ENCODE data around the gene C1orf116. TPM values are rescaled to one million over a fixed set of nuclear protein-coding genes. Genes with fewer than 3 reads are reported as not detected.

Gene C1orf116
- total RNA-seq, 1 donor from 2014 or later, result 0.04 TPM

DNA sequence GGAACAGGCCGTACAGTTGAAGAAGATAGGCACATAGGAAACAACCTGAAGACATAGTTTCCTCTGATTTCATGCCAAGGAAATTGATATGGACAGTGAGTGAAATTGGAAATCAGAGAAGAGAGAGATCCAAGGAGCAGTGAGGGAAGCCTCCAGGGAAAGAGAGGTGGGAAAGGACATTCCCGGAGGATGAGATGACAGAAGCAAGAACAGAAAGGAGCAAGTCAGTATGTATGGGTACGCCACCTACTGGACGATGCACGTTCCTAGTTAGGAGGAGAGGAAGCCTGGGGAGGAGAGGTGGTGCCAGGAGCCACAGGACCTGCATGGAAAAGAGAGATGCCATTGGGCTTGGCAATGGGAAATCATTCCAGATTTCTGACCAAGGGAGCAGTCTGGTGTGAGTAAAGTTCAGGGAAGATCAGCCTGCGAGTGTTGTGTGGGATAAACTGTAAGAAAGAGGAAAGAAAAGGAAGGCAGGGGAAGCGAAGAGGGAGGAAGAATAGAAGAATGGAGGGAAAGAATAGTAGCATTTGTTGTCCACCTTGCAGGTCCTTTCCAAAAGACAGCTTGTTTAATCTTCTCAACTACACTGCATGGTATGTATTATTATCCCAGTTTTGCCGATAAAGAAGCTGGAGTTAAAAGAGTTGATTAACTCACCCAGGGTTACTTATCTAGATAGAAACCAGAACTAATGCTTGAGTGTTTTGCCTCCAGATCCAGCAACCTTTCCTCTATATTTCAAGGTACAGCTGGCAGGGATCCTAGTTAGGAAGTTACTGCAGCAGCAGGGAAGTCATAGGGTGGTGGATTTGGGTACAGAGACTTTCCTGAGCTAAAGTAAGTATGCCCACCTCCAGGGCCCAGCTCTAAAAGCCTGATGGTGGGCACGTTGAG, 27.4 kb downstream of the C1orf116 start:
- no peaks in the 10 kb centered on the region for H3K36me3 ChIP-seq
- Mint-ChIP-seq H3K36me3 (no peaks in the 10 kb centered on the region), H3K4me3 (no peak overlapping the region), H3K27ac (peak overlapping the region; percentile 10), H3K27me3 (ENCODE audit: insufficient read depth, low read depth) (peaks cover 10% of the 10 kb centered on the region), H3K9me3 (no peaks in the 10 kb centered on the region), H3K4me1 (peaks cover 18% of the 10 kb centered on the region)
- peaks cover 15% of the 10 kb centered on the region for H3K4me1 ChIP-seq
- no peaks in the 10 kb centered on the region for H3K79me2 ChIP-seq (ENCODE audit: low read depth)
- H3K9me3 ChIP-seq (ENCODE audit: low read depth), result no peaks in the 10 kb centered on the region
- TF ChIP-seq, protein P1, sequence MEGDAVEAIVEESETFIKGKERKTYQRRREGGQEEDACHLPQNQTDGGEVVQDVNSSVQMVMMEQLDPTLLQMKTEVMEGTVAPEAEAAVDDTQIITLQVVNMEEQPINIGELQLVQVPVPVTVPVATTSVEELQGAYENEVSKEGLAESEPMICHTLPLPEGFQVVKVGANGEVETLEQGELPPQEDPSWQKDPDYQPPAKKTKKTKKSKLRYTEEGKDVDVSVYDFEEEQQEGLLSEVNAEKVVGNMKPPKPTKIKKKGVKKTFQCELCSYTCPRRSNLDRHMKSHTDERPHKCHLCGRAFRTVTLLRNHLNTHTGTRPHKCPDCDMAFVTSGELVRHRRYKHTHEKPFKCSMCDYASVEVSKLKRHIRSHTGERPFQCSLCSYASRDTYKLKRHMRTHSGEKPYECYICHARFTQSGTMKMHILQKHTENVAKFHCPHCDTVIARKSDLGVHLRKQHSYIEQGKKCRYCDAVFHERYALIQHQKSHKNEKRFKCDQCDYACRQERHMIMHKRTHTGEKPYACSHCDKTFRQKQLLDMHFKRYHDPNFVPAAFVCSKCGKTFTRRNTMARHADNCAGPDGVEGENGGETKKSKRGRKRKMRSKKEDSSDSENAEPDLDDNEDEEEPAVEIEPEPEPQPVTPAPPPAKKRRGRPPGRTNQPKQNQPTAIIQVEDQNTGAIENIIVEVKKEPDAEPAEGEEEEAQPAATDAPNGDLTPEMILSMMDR (IDR thresholded peaks at IDR 0.05), result peak; percentile 73
- no peak for TF ChIP-seq EZH2 (IDR thresholded peaks at IDR 0.05)
- TF ChIP-seq EZH2phosphoT487 (IDR thresholded peaks at IDR 0.05), result no peak
- H3F3A ChIP-seq (ENCODE audit: low read depth), result peaks cover 15% of the 10 kb centered on the region
- peak; percentile 78 for DNase-seq (ENCODE audit: low spot score)
- no peaks in the 10 kb centered on the region for H3K27me3 ChIP-seq
- no peaks in the 10 kb centered on the region for H4K20me1 ChIP-seq (ENCODE audit: low read depth)
- H3K4me3 ChIP-seq, result no peak overlapping the region
- H2AFZ ChIP-seq (replicated peaks), result peak overlapping the region; percentile 58
- H3K9ac ChIP-seq, result no peak overlapping the region
- no peak overlapping the region for H3K27ac ChIP-seq
- H3K4me2 ChIP-seq, result no peak overlapping the region

DNA sequence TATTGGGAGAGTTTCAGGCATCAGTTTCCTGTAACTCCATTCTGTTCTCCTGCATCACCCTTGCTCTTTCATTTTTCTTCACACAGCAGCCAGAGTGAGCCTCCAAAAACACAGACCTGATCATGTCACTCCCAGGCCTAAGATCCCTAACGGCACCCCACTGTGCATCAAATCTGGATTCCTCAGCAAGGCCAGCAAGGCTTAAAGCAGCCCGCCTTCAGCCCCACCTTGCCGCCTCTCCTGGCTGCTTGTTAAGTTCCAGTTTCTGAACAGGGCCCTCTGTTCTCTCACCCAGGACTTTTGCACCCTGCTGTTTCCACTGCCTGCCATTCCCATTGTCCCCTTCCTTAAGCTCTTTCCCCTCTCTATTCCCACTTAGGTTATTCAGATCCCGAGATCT, 29.3 kb downstream of the C1orf116 start:
- H3K27me3 ChIP-seq, result no peaks in the 10 kb centered on the region
- H3K27ac Mint-ChIP-seq, result no peak overlapping the region
- H3K4me2 ChIP-seq, result peak overlapping the region; percentile 47
- no peak overlapping the region for H3K9ac ChIP-seq
- H3F3A ChIP-seq (ENCODE audit: low read depth), result peaks cover 15% of the 10 kb centered on the region
- H3K4me1 Mint-ChIP-seq, result peaks cover 15% of the 10 kb centered on the region
- no peaks in the 10 kb centered on the region for H3K9me3 ChIP-seq (ENCODE audit: low read depth)
- DNase-seq (ENCODE audit: low spot score), result peak; percentile 71
- TF ChIP-seq, protein P1 (IDR thresholded peaks at IDR 0.05), result no peak
- TF ChIP-seq EZH2phosphoT487 (IDR thresholded peaks at IDR 0.05) (no peak), EZH2 (IDR thresholded peaks at IDR 0.05) (no peak)
- H3K27ac ChIP-seq, result no peak overlapping the region
- H3K36me3 ChIP-seq, result no peaks in the 10 kb centered on the region
- H3K9me3 Mint-ChIP-seq, result no peaks in the 10 kb centered on the region
- H3K79me2 ChIP-seq (ENCODE audit: low read depth), result no peaks in the 10 kb centered on the region
- H3K36me3 Mint-ChIP-seq, result no peaks in the 10 kb centered on the region
- H2AFZ ChIP-seq (replicated peaks), result no peak overlapping the region
- H3K4me1 ChIP-seq, result peaks cover 15% of the 10 kb centered on the region
- H3K4me3 Mint-ChIP-seq, result no peak overlapping the region
- peaks cover 10% of the 10 kb centered on the region for H3K27me3 Mint-ChIP-seq (ENCODE audit: insufficient read depth, low read depth)
- H4K20me1 ChIP-seq (ENCODE audit: low read depth), result no peaks in the 10 kb centered on the region
- no peak overlapping the region for H3K4me3 ChIP-seq

DNA sequence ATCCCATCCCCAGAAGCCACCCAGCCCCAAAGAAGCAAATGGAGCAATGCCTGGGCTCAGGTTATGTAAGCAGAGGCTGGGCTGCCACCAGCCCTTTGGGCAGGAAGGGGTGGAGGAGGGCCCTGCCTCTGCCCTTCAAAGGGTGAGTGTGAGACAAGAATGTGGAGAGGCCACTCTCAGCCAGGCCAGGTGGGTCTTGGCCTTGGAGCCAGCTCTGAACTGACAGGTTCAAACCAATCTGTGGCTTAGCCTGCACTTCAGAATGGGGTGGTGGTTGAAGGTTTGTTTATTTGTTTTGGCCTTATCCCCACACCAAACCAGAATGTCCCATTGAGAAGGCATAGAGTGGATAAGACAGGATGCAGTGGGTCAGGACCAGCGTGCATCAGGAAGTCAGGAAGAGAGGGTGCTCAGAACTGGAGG, 29.8 kb downstream of the C1orf116 start:
- no peaks in the 10 kb centered on the region for H3K9me3 Mint-ChIP-seq
- Histone ChIP-seq H3K79me2 (ENCODE audit: low read depth) (no peaks in the 10 kb centered on the region), H3K27ac (no peak overlapping the region), H3K4me3 (no peak overlapping the region), H3K4me1 (peaks cover 15% of the 10 kb centered on the region), H3K9ac (no peak overlapping the region), H2AFZ (replicated peaks) (no peak overlapping the region), H4K20me1 (ENCODE audit: low read depth) (no peaks in the 10 kb centered on the region), H3K27me3 (no peaks in the 10 kb centered on the region), H3K9me3 (ENCODE audit: low read depth) (no peaks in the 10 kb centered on the region), H3F3A (ENCODE audit: low read depth) (peaks cover 15% of the 10 kb centered on the region), H3K4me2 (peak overlapping the region; percentile 47), H3K36me3 (no peaks in the 10 kb centered on the region)
- no peak for DNase-seq (ENCODE audit: low spot score)
- H3K27ac Mint-ChIP-seq, result no peak overlapping the region
- TF ChIP-seq, protein P1 (IDR thresholded peaks at IDR 0.05), result no peak
- no peak for TF ChIP-seq EZH2 (IDR thresholded peaks at IDR 0.05)
- TF ChIP-seq EZH2phosphoT487 (IDR thresholded peaks at IDR 0.05), result no peak
- H3K36me3 Mint-ChIP-seq, result no peaks in the 10 kb centered on the region
- peaks cover 10% of the 10 kb centered on the region for H3K27me3 Mint-ChIP-seq (ENCODE audit: insufficient read depth, low read depth)
- H3K4me3 Mint-ChIP-seq, result no peak overlapping the region
- H3K4me1 Mint-ChIP-seq, result peaks cover 14% of the 10 kb centered on the region

All from neural progenitor cell (in vitro differentiated cells).